HepG2 (cell line): ENCODE results near the gene FALEC. TPM values are rescaled to one million over a fixed set of nuclear protein-coding genes. Genes with fewer than 3 reads are reported as not detected.

Experiments used
- AHR ChIP-seq: IDR thresholded peaks from 2 replicates; pipeline ENCODE4 v1.6.1; 2018; ENCODE audit warnings: missing genetic modification reagents, missing compliant biosample characterization
- EP300 ChIP-seq, 3 experiments: sonication (generic) in 1 of 3; formaldehyde crosslinking in 1 of 3; IDR thresholded peaks; 2 replicates each; pipeline versions ENCODE4 v1.5.1 to v1.6.1; 2011 to 2020; ENCODE audit warnings: low read depth in 2 of 3, low read length in 2 of 3, borderline replicate concordance in 1 of 3, improper control_type of control experiment in 1 of 3, mild to moderate bottlenecking in 1 of 3, missing genetic modification reagents in 1 of 3, moderate library complexity in 1 of 3
- FOXA1 ChIP-seq, 2 experiments: fragments of 450-650 bp in 1 of 2; sonication (generic) in 1 of 2; formaldehyde crosslinking in 1 of 2; IDR thresholded peaks; 2 replicates each; pipeline versions ENCODE4 v1.4.0 to v1.6.1; 2016 to 2020; ENCODE audit warnings: missing genetic modification reagents in 1 of 2
- FOXK2 ChIP-seq: fragments of 450-650 bp; IDR thresholded peaks from 2 replicates; pipeline ENCODE4 v1.6.1; 2016
- GATAD1 ChIP-seq: IDR thresholded peaks from 2 replicates; pipeline ENCODE4 v1.6.1; 2016; ENCODE audit warnings: missing genetic modification reagents, missing compliant biosample characterization
- HOXA3 ChIP-seq: sonication (generic); formaldehyde crosslinking; IDR thresholded peaks from 2 replicates; pipeline ENCODE4 v1.5.0; 2020; ENCODE audit warnings: missing genetic modification reagents
- MZF1 ChIP-seq: sonication (generic); formaldehyde crosslinking; IDR thresholded peaks from 2 replicates; pipeline ENCODE4 v1.8.1; 2023; ENCODE audit warnings: mild to moderate bottlenecking, missing genetic modification reagents, borderline replicate concordance
- NCOA1 ChIP-seq: sonication (generic); formaldehyde crosslinking; IDR thresholded peaks from 2 replicates; pipeline ENCODE4 v1.9.0; 2021; ENCODE audit warnings: missing genetic modification reagents
- NR2F6 ChIP-seq, 2 experiments: IDR thresholded peaks; 2 replicates each; pipeline ENCODE4 v1.6.1; 2016; ENCODE audit warnings: antibody characterized with exemption in 1 of 2, mild to moderate bottlenecking in 1 of 2
- PLRG1 ChIP-seq: fragments of 450-650 bp; conservative IDR thresholded peaks from 2 replicates; pipeline ENCODE4 v1.6.1; 2016
- PRMT3 ChIP-seq: sonication (generic); formaldehyde crosslinking; IDR thresholded peaks from 2 replicates; pipeline ENCODE4 v1.8.1; 2022; ENCODE audit warnings: low read depth, mild to moderate bottlenecking, moderate library complexity, missing genetic modification reagents, borderline replicate concordance
- RBM39 ChIP-seq: fragments of 200-400 bp; formaldehyde crosslinking; IDR thresholded peaks from one replicate; pipeline ENCODE4 v1.6.1; 2018; ENCODE audit warnings: antibody characterized with exemption, mild to moderate bottlenecking, low read depth, low read length; ENCODE audit not compliant: poor library complexity, severe bottlenecking
- RCOR2 ChIP-seq: IDR thresholded peaks from 2 replicates; pipeline ENCODE4 v1.6.1; 2016; ENCODE audit warnings: missing biosample characterization, missing genetic modification reagents
- RELA ChIP-seq: sonication (generic); formaldehyde crosslinking; IDR thresholded peaks from 2 replicates; pipeline ENCODE4 v1.4.0; 2020; ENCODE audit warnings: missing genetic modification reagents
- REPIN1 ChIP-seq: sonication (generic); formaldehyde crosslinking; IDR thresholded peaks from 2 replicates; pipeline ENCODE4 v1.8.0; 2022; ENCODE audit warnings: missing genetic modification reagents, low read depth, mild to moderate bottlenecking, borderline replicate concordance
- THYN1 ChIP-seq: sonication (generic); formaldehyde crosslinking; IDR thresholded peaks from 2 replicates; pipeline ENCODE4 v1.8.1; 2023; ENCODE audit warnings: low read depth, mild to moderate bottlenecking, moderate library complexity, missing genetic modification reagents, borderline replicate concordance
- ZBTB26 ChIP-seq: IDR thresholded peaks from 2 replicates; pipeline ENCODE4 v1.6.1; 2016; ENCODE audit warnings: missing compliant biosample characterization, missing genetic modification reagents, borderline replicate concordance
- ZKSCAN8 ChIP-seq: IDR thresholded peaks from 2 replicates; pipeline ENCODE4 v1.6.1; 2016; ENCODE audit warnings: borderline replicate concordance, missing genetic modification reagents, missing compliant biosample characterization
- ZNF124 ChIP-seq: sonication (generic); formaldehyde crosslinking; IDR thresholded peaks from 2 replicates; pipeline ENCODE4 v1.4.0; 2020; ENCODE audit warnings: missing genetic modification reagents
- ZNF343 ChIP-seq: sonication (generic); formaldehyde crosslinking; IDR thresholded peaks from 2 replicates; pipeline ENCODE4 v1.4.0; 2020; ENCODE audit warnings: mild to moderate bottlenecking, missing genetic modification reagents
- ZNF510 ChIP-seq: sonication (generic); formaldehyde crosslinking; IDR thresholded peaks from 2 replicates; pipeline ENCODE4 v1.4.0; 2020; ENCODE audit warnings: low read depth, mild to moderate bottlenecking, missing genetic modification reagents
- ZNF788 ChIP-seq: sonication (generic); formaldehyde crosslinking; IDR thresholded peaks from 2 replicates; pipeline ENCODE4 v1.5.0; 2020; ENCODE audit warnings: mild to moderate bottlenecking, missing genetic modification reagents, borderline replicate concordance
- ZSCAN29 ChIP-seq: sonication (generic); formaldehyde crosslinking; conservative IDR thresholded peaks from 2 replicates; pipeline ENCODE4 v1.4.0; 2020; ENCODE audit warnings: mild to moderate bottlenecking, missing genetic modification reagents
- polyA plus RNA-seq, 8 experiments: library from polyadenylated mRNA; depleted of rRNA in 3 of 8; stranded (reverse) in 7 of 8; unstranded in 1 of 8; fragments of >200 nt; fragmentation: Illumina TruSeq in 4 of 8; extraction: Trizol in 4 of 8; gene quantifications; 2 replicates each; pipeline versions ENCODE4 v1.2.1 to v1.2.3, GENCODE V29; 2011 to 2016; ENCODE audit warnings: low read depth in 4 of 8, missing spikeins in 1 of 8, mixed read lengths in 1 of 8; ENCODE audit not compliant: insufficient read depth in 1 of 8
- total RNA-seq, 5 experiments: library from RNA; depleted of rRNA; stranded (reverse); fragments of >200 nt; fragmentation: Illumina TruSeq; extraction: Trizol; gene quantifications; 2 replicates each; pipeline ENCODE4 v1.2.3, GENCODE V29; 2016; ENCODE audit warnings: low read depth in 1 of 5
- TF ChIP-seq, protein P1 (sequence below): IDR thresholded peaks from 2 replicates; pipeline ENCODE4 v1.6.1; 2016; ENCODE audit warnings: missing genetic modification reagents, missing compliant biosample characterization
- TF ChIP-seq, protein P2 (sequence below): sonication (generic); formaldehyde crosslinking; IDR thresholded peaks from 2 replicates; pipeline ENCODE4 v1.8.0; 2022; ENCODE audit warnings: mild to moderate bottlenecking, missing genetic modification reagents, moderate library complexity
- TF ChIP-seq, protein P3 (sequence below): sonication (generic); formaldehyde crosslinking; IDR thresholded peaks from 2 replicates; pipeline ENCODE4 v1.4.0; 2020; ENCODE audit warnings: missing genetic modification reagents

The FALEC gene
- total and polyA plus RNA-seq, 2 of the 13 experiments (the other 11 are each of a cell fraction or from before 2014, with no cell fraction given), result 0.33 to 0.71 TPM

DNA sequence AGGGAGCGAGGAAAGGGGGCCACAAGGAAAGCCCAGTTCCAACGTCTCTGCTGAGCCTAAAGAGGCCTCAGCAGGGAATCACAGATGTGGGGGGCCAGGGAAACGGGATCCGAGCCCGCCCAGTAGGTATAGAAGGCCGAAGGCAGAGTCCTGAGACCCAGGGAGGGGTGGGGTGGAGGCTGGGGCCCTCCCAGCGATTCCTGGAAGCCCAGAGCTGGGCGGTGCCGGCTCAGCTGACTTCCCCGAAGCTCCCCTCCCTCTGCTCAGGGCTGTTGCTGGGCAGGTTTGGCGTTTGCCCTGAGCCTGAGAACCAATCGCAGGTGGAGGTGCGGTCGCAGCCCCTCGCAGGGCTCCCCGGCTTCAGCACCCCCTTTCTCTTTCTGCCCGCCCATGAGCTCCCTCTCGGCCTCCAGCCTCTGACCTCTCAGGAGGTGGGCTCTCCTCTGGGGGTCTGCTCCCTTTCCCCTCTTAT is 46.5 kb downstream of the FALEC start (continued):
- TF ChIP-seq RBM39 (peak; percentile 69), ZKSCAN8 (CRISPR knock-in tag) (peak; percentile 39; the same call in 1 of the 2 replicates), THYN1 (CRISPR knock-in tag) (no peak), ZNF124 (peak; percentile 67; the same call in 1 of the 2 replicates), ZNF510 (CRISPR knock-in tag) (no peak), FOXK2 (no peak), RELA (CRISPR knock-in tag) (peak; percentile 63; the same call in 1 of the 2 replicates), NCOA1 (CRISPR knock-in tag) (no peak), HOXA3 (CRISPR knock-in tag) (peak; percentile 27; the same call in 1 of the 2 replicates), ZNF343 (CRISPR knock-in tag) (no peak), PLRG1 (no peak), RCOR2 (peak; percentile 35; the same call in 1 of the 2 replicates), ZSCAN29 (CRISPR knock-in tag) (peak; percentile 59), NR2F6 (IDR thresholded peaks at IDR 0.05) (peak; percentile 42; the same call in 1 of the 2 replicates), NR2F6 (CRISPR knock-in tag; IDR thresholded peaks at IDR 0.05) (peak; percentile 71; the same call in 1 of the 2 replicates), REPIN1 (CRISPR knock-in tag) (peak; percentile 55; the same call in 1 of the 2 replicates), ZNF788 (CRISPR knock-in tag) (peak; percentile 73; the same call in 1 of the 2 replicates), FOXA1 (IDR thresholded peaks at IDR 0.05) (no peak), FOXA1 (CRISPR knock-in tag; IDR thresholded peaks at IDR 0.05) (0 out of 2 replicates have a peak, but pooled peaks have one; percentile 18), EP300 (IDR thresholded peaks at IDR 0.05; ENCODE audit: low read depth in 2 of 2, low read length in 2 of 2) (peak in 1 of 2 experiments; percentile 96; a peak in 2 of 4 replicates), EP300 (CRISPR knock-in tag; IDR thresholded peaks at IDR 0.05; ENCODE audit: borderline replicate concordance) (peak; percentile 83), PRMT3 (CRISPR knock-in tag) (no peak), MZF1 (CRISPR knock-in tag) (no peak), AHR (CRISPR knock-in tag) (0 out of 2 replicates have a peak, but pooled peaks have one; percentile 69), GATAD1 (CRISPR knock-in tag) (0 out of 2 replicates have a peak, but pooled peaks have one; percentile 32), ZBTB26 (CRISPR knock-in tag) (peak; percentile 62; the same call in 1 of the 2 replicates)
- TF ChIP-seq, protein P1, sequence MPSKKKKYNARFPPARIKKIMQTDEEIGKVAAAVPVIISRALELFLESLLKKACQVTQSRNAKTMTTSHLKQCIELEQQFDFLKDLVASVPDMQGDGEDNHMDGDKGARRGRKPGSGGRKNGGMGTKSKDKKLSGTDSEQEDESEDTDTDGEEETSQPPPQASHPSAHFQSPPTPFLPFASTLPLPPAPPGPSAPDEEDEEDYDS, result peak; percentile 59; the same call in 1 of the 2 replicates
- TF ChIP-seq, protein P2, sequence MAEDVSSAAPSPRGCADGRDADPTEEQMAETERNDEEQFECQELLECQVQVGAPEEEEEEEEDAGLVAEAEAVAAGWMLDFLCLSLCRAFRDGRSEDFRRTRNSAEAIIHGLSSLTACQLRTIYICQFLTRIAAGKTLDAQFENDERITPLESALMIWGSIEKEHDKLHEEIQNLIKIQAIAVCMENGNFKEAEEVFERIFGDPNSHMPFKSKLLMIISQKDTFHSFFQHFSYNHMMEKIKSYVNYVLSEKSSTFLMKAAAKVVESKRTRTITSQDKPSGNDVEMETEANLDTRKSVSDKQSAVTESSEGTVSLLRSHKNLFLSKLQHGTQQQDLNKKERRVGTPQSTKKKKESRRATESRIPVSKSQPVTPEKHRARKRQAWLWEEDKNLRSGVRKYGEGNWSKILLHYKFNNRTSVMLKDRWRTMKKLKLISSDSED (CRISPR knock-in tag), result no peak
- TF ChIP-seq, protein P3, sequence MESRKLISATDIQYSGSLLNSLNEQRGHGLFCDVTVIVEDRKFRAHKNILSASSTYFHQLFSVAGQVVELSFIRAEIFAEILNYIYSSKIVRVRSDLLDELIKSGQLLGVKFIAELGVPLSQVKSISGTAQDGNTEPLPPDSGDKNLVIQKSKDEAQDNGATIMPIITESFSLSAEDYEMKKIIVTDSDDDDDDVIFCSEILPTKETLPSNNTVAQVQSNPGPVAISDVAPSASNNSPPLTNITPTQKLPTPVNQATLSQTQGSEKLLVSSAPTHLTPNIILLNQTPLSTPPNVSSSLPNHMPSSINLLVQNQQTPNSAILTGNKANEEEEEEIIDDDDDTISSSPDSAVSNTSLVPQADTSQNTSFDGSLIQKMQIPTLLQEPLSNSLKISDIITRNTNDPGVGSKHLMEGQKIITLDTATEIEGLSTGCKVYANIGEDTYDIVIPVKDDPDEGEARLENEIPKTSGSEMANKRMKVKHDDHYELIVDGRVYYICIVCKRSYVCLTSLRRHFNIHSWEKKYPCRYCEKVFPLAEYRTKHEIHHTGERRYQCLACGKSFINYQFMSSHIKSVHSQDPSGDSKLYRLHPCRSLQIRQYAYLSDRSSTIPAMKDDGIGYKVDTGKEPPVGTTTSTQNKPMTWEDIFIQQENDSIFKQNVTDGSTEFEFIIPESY (CRISPR knock-in tag), result 0 out of 2 replicates have a peak, but pooled peaks have one; percentile 23
